KMS-11 (cell line): ENCODE results near the gene EPHX1.
"Not testable (repeated sequence)": the region's sequence is repeated elsewhere in the genome, so short reads cannot be mapped to it uniquely, and the experiment has no call there.

ENCODE experiments used
- H2AFZ ChIP-seq: fragments of 200-600 bp; sonication (generic); 2 replicates; pipeline ENCODE4 v1.6.1; 2016; ENCODE audit warnings: antibody characterized with exemption, mixed run types, low read depth
- H3K27ac ChIP-seq: fragments of 200-600 bp; sonication (generic); 2 replicates; pipeline ENCODE4 v1.6.1; 2016; ENCODE audit warnings: mild to moderate bottlenecking, mixed run types
- H3K27me3 ChIP-seq: fragments of 200-600 bp; sonication (generic); 2 replicates; pipeline ENCODE4 v1.6.1; 2017; ENCODE audit warnings: mild to moderate bottlenecking, low read depth, mixed run types, moderate library complexity; ENCODE audit not compliant: insufficient read depth
- H3K36me3 ChIP-seq: fragments of 200-600 bp; sonication (generic); 2 replicates; pipeline ENCODE4 v1.6.1; 2017; ENCODE audit warnings: mild to moderate bottlenecking, mixed run types; ENCODE audit not compliant: insufficient read depth
- H3K4me1 ChIP-seq: fragments of 200-600 bp; sonication (generic); 2 replicates; pipeline ENCODE4 v1.6.1; 2016; ENCODE audit warnings: mild to moderate bottlenecking, low read depth, mixed run types; ENCODE audit not compliant: poor library complexity, severe bottlenecking
- H3K4me2 ChIP-seq: fragments of 200-600 bp; sonication (generic); 2 replicates; pipeline ENCODE4 v1.7.0; 2016; ENCODE audit warnings: mild to moderate bottlenecking, mixed run types
- H3K4me3 ChIP-seq: fragments of 200-600 bp; sonication (generic); IDR thresholded peaks from 2 replicates; pipeline ENCODE4 v1.6.1; 2017; ENCODE audit warnings: low read depth, low read length, mixed read lengths; ENCODE audit not compliant: insufficient read depth
- H3K79me2 ChIP-seq: fragments of 200-600 bp; sonication (generic); 2 replicates; pipeline ENCODE4 v1.6.1; 2016; ENCODE audit warnings: low read depth, mixed run types; ENCODE audit not compliant: insufficient read depth
- H3K9ac ChIP-seq: fragments of 200-600 bp; sonication (generic); 2 replicates; pipeline ENCODE4 v1.6.1; 2016; ENCODE audit warnings: mild to moderate bottlenecking, mixed run types
- H4K20me1 ChIP-seq: fragments of 200-600 bp; sonication (generic); 2 replicates; pipeline ENCODE4 v1.6.1; 2016; ENCODE audit warnings: mild to moderate bottlenecking, mixed run types; ENCODE audit not compliant: insufficient read depth
- CTCF ChIP-seq: fragments of 200-600 bp; sonication (generic); conservative IDR thresholded peaks from 2 replicates; pipeline ENCODE4 v1.6.1; 2017; ENCODE audit warnings: low read depth, mild to moderate bottlenecking, antibody characterized with exemption, low read length, moderate library complexity, mixed read lengths

EPHX1 gene

GRCh38 chr1:225776294-225776693, 33.6 kb upstream of the EPHX1 start:
- H3K4me1 ChIP-seq: peaks cover 46% of the 10 kb centered on the region
- H4K20me1 ChIP-seq: no peaks in the 10 kb centered on the region
- no peak overlapping the region for H3K9ac ChIP-seq
- H3K36me3 ChIP-seq: no peaks in the 10 kb centered on the region
- no peak overlapping the region for H3K4me2 ChIP-seq
- peaks cover 36% of the 10 kb centered on the region for H3K79me2 ChIP-seq
- no peak overlapping the region for H3K4me3 ChIP-seq
- no peak overlapping the region for H2AFZ ChIP-seq
- no peak overlapping the region for H3K27ac ChIP-seq
- TF ChIP-seq CTCF: no peak
- H3K27me3 ChIP-seq: no peaks in the 10 kb centered on the region

GRCh38 chr1:225777058-225777582, 32.8 kb upstream of the EPHX1 start:
- Histone ChIP-seq H3K27ac (peak overlapping the region; percentile 96; the same call in 1 of the 2 replicates), H3K9ac (no peak overlapping the region; the same call in 1 of the 2 replicates), H3K4me1 (peaks cover 40% of the 10 kb centered on the region), H3K4me3 (no peak overlapping the region), H3K79me2 (peaks cover 44% of the 10 kb centered on the region), H3K36me3 (no peaks in the 10 kb centered on the region), H2AFZ (peak overlapping the region; percentile 53), H3K4me2 (peak overlapping the region; percentile 18; the same call in 1 of the 2 replicates), H3K27me3 (no peaks in the 10 kb centered on the region), H4K20me1 (no peaks in the 10 kb centered on the region)
- TF ChIP-seq CTCF: no peak

- no peaks in the 10 kb centered on the region for H4K20me1 ChIP-seq
- peak within 1 kb of the TSS; percentile 97 for H3K9ac ChIP-seq
- TF ChIP-seq CTCF: peak; percentile 92
- H3K4me2 ChIP-seq: peak within 1 kb of the TSS; percentile 94
- H3K79me2 ChIP-seq: peaks cover 50% of the 10 kb centered on the region
- H3K27me3 ChIP-seq: no peaks in the 10 kb centered on the region
- peak within 1 kb of the TSS; percentile 96 for H3K27ac ChIP-seq
- H3K4me3 ChIP-seq: peak within 1 kb of the TSS; percentile 52
- no peaks in the 10 kb centered on the region for H3K36me3 ChIP-seq
- peaks cover 33% of the 10 kb centered on the region for H3K4me1 ChIP-seq
- H2AFZ ChIP-seq: peak within 1 kb of the TSS; percentile 53
Measured at GRCh38 chr1:225777583-225778336, 32.2 kb upstream of the EPHX1 start, which contains the start of gene SRP9. TSS of gene SRP9 (plus strand) at chr1:225777826. CDS start at chr1:225777941, 115 bp downstream.

- Histone ChIP-seq H3K4me2 (peak overlapping the region; percentile 94), H4K20me1 (no peaks in the 10 kb centered on the region; the same call in 1 of the 2 replicates), H3K9ac (peak overlapping the region; percentile 97), H3K36me3 (no peaks in the 10 kb centered on the region), H3K27ac (peak overlapping the region; percentile 96), H2AFZ (peak overlapping the region; percentile 53), H3K27me3 (no peaks in the 10 kb centered on the region), H3K4me3 (peak overlapping the region; percentile 52), H3K79me2 (peaks cover 56% of the 10 kb centered on the region), H3K4me1 (peaks cover 33% of the 10 kb centered on the region)
- TF ChIP-seq CTCF: no peak
Measured at GRCh38 chr1:225778337-225778669, 31.6 kb upstream of the EPHX1 start.

- H3K4me2 ChIP-seq: peak overlapping the region; percentile 94
- not testable (repeated sequence) for H2AFZ ChIP-seq, H3K36me3 ChIP-seq, H3K9ac ChIP-seq, H3K27ac ChIP-seq, H3K4me3 ChIP-seq, H3K27me3 ChIP-seq, H4K20me1 ChIP-seq
- peaks cover 33% of the 10 kb centered on the region for H3K4me1 ChIP-seq
- H3K79me2 ChIP-seq: peaks cover 63% of the 10 kb centered on the region
Measured at GRCh38 chr1:225779165-225779564, 30.8 kb upstream of the EPHX1 start.
